K562 (cell line): ENCODE results near the gene MRPL10. TPM values are rescaled to one million over a fixed set of nuclear protein-coding genes. Genes with fewer than 3 reads are reported as not detected.

Experiments
- ATAC-seq: fragments of 200-7000 bp; cut with Tn5 transposase; 3 replicates; pipeline ENCODE4 v1.9.1; 2020; ENCODE audit warnings: moderate library complexity
- BruUV-seq: library from RNA; stranded (reverse); fragments of 400-500 nt; replicated peaks from 2 replicates; lab custom pipeline; 2021; lab: Mats Ljungman, UMichigan
- CTCF ChIA-PET: fragments of 300-600 bp; formaldehyde crosslinking; extraction: SDS; loops from one replicate; lab custom pipeline; 2021; ENCODE audit warnings: low intra/inter-chr PET ratio; lab: Yijun Ruan, JAX
- POLR2A ChIA-PET: fragments of 300-600, 350-650 bp; sonication (Branson Sonifier 250); formaldehyde crosslinking; extraction: SDS; loops from one replicate; lab custom pipeline; 2021; ENCODE audit warnings: antibody characterized with exemption, inconsistent platforms; lab: Yijun Ruan, JAX
- DNase-seq, 4 experiments: peaks; one replicate each; pipeline versions ENCODE4 v3.0.0 to v3.0.0-alpha.2; 2011 to 2018; ENCODE audit warnings: low spot score in 3 of 4, mixed read lengths in 3 of 4; ENCODE audit errors: extremely low read depth in 1 of 4
- FAIRE-seq: peaks from 2 replicates; lab custom pipeline; 2011; peaks lifted over from hg19 to GRCh38; lab: Jason Lieb, UNC
- H2AFZ ChIP-seq: 2 replicates; pipeline ENCODE4 v1.6.0; 2011; ENCODE audit warnings: low read depth, low read length, control low read depth, inconsistent platforms
- H3K27ac ChIP-seq: fragments of 200-600 bp; 3 replicates; pipeline ENCODE4 v1.8.0; 2011; ENCODE audit warnings: low read depth, mild to moderate bottlenecking, control low read depth, inconsistent platforms, low read length, moderate library complexity, mixed read lengths; ENCODE audit errors: extremely low read depth
- H3K27me3 ChIP-seq, 2 experiments: fragments of 300-600 bp in 1 of 2; 2 replicates in 1 of 2; 3 replicates in 1 of 2; pipeline versions ENCODE4 v1.6.0 to v1.8.0; 2011; ENCODE audit warnings: inconsistent platforms in 2 of 2, low read length in 2 of 2, mild to moderate bottlenecking in 1 of 2, mixed read lengths in 1 of 2, moderate library complexity in 1 of 2; ENCODE audit not compliant: control insufficient read depth in 2 of 2, insufficient read depth in 2 of 2
- H3K36me3 ChIP-seq: fragments of 300-600 bp; 3 replicates; pipeline ENCODE4 v1.8.0; 2011; ENCODE audit warnings: mild to moderate bottlenecking, low read length, inconsistent platforms; ENCODE audit not compliant: control insufficient read depth, insufficient read depth
- H3K4me1 ChIP-seq, 2 experiments: fragments of 200-600 bp in 1 of 2; replicated peaks in 1 of 2; 2 replicates in 1 of 2; 3 replicates in 1 of 2; pipeline versions ENCODE4 v1.5.1 to v1.8.0; 2011; ENCODE audit warnings: inconsistent platforms in 2 of 2, low read length in 2 of 2, mild to moderate bottlenecking in 1 of 2, mixed read lengths in 1 of 2, moderate library complexity in 1 of 2; ENCODE audit not compliant: control insufficient read depth in 2 of 2, insufficient read depth in 2 of 2
- H3K4me2 ChIP-seq: 2 replicates; pipeline ENCODE4 v1.6.1; 2011; ENCODE audit warnings: low read length, control low read depth, inconsistent platforms, mixed read lengths; ENCODE audit not compliant: insufficient read depth
- H3K4me3 ChIP-seq: fragments of 200-600 bp; sonication (generic), shearing (Covaris generic); 2 replicates; pipeline ENCODE4 v1.5.1; 2016; ENCODE audit warnings: control low read depth, inconsistent platforms
- H3K79me2 ChIP-seq: fragments of 200-600 bp; 3 replicates; pipeline ENCODE4 v1.8.0; 2011; ENCODE audit warnings: low read length, inconsistent platforms; ENCODE audit not compliant: control insufficient read depth, insufficient read depth
- H3K9ac ChIP-seq, 2 experiments: 2 replicates each; pipeline versions ENCODE4 v1.6.0 to v1.6.1; 2011; ENCODE audit warnings: low read depth in 2 of 2, low read length in 2 of 2, control low read depth in 1 of 2, inconsistent platforms in 1 of 2, mild to moderate bottlenecking in 1 of 2, mixed read lengths in 1 of 2; ENCODE audit not compliant: insufficient read depth in 1 of 2
- H3K9me1 ChIP-seq: one replicate; pipeline ENCODE4 v1.6.0; 2011; ENCODE audit warnings: inconsistent platforms, mild to moderate bottlenecking, low read length, moderate library complexity; ENCODE audit not compliant: control insufficient read depth, insufficient read depth
- H3K9me3 ChIP-seq: replicated peaks from 2 replicates; pipeline ENCODE4 v1.5.1; 2011; ENCODE audit warnings: low read depth, low read length, inconsistent platforms; ENCODE audit not compliant: control insufficient read depth, insufficient read depth
- H4K20me1 ChIP-seq: replicated peaks from 2 replicates; pipeline ENCODE4 v1.6.1; 2011; ENCODE audit warnings: low read length, inconsistent platforms, mixed read lengths; ENCODE audit not compliant: control insufficient read depth, insufficient read depth
- CTBP1 ChIP-seq: fragments of 450-650 bp; IDR thresholded peaks from 2 replicates; pipeline ENCODE4 v1.6.1; 2016; ENCODE audit warnings: borderline replicate concordance
- DPF2 ChIP-seq: fragments of 450-650 bp; IDR thresholded peaks from 2 replicates; pipeline ENCODE4 v1.6.1; 2016
- HDAC1 ChIP-seq, 2 experiments: fragments of 450-650 bp; IDR thresholded peaks; 2 replicates each; pipeline ENCODE4 v1.6.1; 2016 to 2017; ENCODE audit warnings: inconsistent platforms in 1 of 2, mild to moderate bottlenecking in 1 of 2, moderate library complexity in 1 of 2
- KDM1A ChIP-seq, 2 experiments: fragments of 450-650 bp; IDR thresholded peaks; 2 replicates each; pipeline ENCODE4 v1.6.1; 2016; ENCODE audit warnings: mild to moderate bottlenecking in 2 of 2
- KLF10 ChIP-seq: fragments of 250-450 bp; sonication (Bioruptor Pico); IDR thresholded peaks from 2 replicates; pipeline ENCODE4 v1.6.1; 2021; ENCODE audit warnings: matching md5 sums
- KLF16 ChIP-seq: IDR thresholded peaks from 2 replicates; pipeline ENCODE4 v1.6.1; 2016; ENCODE audit warnings: antibody characterized with exemption
- PHB2 ChIP-seq: fragments of 450-650 bp; IDR thresholded peaks from 2 replicates; pipeline ENCODE4 v1.6.1; 2017; ENCODE audit warnings: low read depth
- SPI1 ChIP-seq: IDR thresholded peaks from 2 replicates; pipeline ENCODE4 v1.6.1; 2011; ENCODE audit warnings: low read depth, low read length, control low read depth, borderline replicate concordance
- WGBS: fragments of 100-300 bp; shearing (Covaris generic); methylation state at CpG from one replicate; pipeline ENCODE4 v1.1.6; 2016; ENCODE audit warnings: low coverage, mixed read lengths; ENCODE audit not compliant: insufficient coverage; ENCODE audit errors: missing lambda C conversion rate; 5-methylcytosine and 5-hydroxymethylcytosine counted together
- in situ Hi-C: fragments of 300-500 bp; cut with MboI; formaldehyde crosslinking; loops from 4 replicates; pipeline ENCODE4 v1.15.0; 2018; ENCODE audit warnings: inconsistent platforms, mixed read lengths
- intact Hi-C: fragments of 100-400 bp; cut with micrococcal nuclease; formaldehyde crosslinking; loops from 2 replicates; pipeline ENCODE4 v1.14.2; 2022
- polyA plus RNA-seq, 8 experiments: library from polyadenylated mRNA; depleted of rRNA in 4 of 8; stranded (reverse) in 5 of 8; unstranded in 3 of 8; fragments of >200 nt; fragmentation: Nextera tagmentation in 2 of 8; fragmentation: Illumina TruSeq in 1 of 8; extraction: Ambion mirVana in 2 of 8; extraction: Trizol in 1 of 8; gene quantifications; 2 replicates each; pipeline versions ENCODE4 v1.2.1 to v1.2.3, GENCODE V29; 2011 to 2014; ENCODE audit warnings: inconsistent platforms in 1 of 8, missing spikeins in 1 of 8
- total RNA-seq, 7 experiments: library from RNA; depleted of rRNA in 6 of 7; stranded (reverse); fragments of >200 nt in 6 of 7; fragmentation: Illumina TruSeq in 2 of 7; extraction: Trizol in 2 of 7; gene quantifications; 2 replicates each; pipeline versions ENCODE4 v1.2.1 to v1.2.3, GENCODE V29; 2011 to 2021; ENCODE audit warnings: low replicate concordance in 1 of 7

The MRPL10 gene
- total and polyA plus RNA-seq, 9 of the 15 experiments (the other 6 are each of a cell fraction or from before 2014, with no cell fraction given): 27.8 to 105 (median 67.3) TPM

- FAIRE-seq: peak; percentile 23
- Histone ChIP-seq H3K9me3 (no peaks in the 10 kb centered on the region), H3K9ac (peak overlapping the region; percentile 10 to 32; a peak in 1 of 4 replicates), H2AFZ (0 out of 2 replicates have a peak overlapping the region, but pooled peaks have one; percentile 15), H3K9me1 (no peaks in the 10 kb centered on the region), H3K27me3 (no peaks in the 10 kb centered on the region), H3K4me2 (peak overlapping the region; percentile 21; the same call in 1 of the 2 replicates), H3K79me2 (no peaks in the 10 kb centered on the region), H4K20me1 (no peaks in the 10 kb centered on the region), H3K4me3 (no peak overlapping the region), H3K4me1 (peaks cover 56 to 68% of the 10 kb centered on the region in 2 experiments), H3K27ac (no peak overlapping the region), H3K36me3 (no peaks in the 10 kb centered on the region)
- no peak for ATAC-seq
- peak in 2 of 4 experiments; percentile 51 to 57 for DNase-seq
- ChIA-PET POLR2A (interaction anchor here (0.7 to 1.5 kb wide), 2 partner anchors 25 to 26 kb away, joined by 3 to 11 read pairs; partner anchors contain the start of gene SP2), CTCF (no interaction called here)
- 0% methylated on average over 1 of the region's 1 CpG for WGBS
- BruUV-seq: no TSS peak
- TF ChIP-seq HDAC1 (IDR thresholded peaks at IDR 0.05): 0 out of 4 replicates have a peak, but pooled peaks of 1 of the 2 experiments have one; percentile 26
- no peak for TF ChIP-seq KLF10 (CRISPR knock-in tag)
- 0 out of 4 replicates have a peak, but pooled peaks have one; percentile 11 to 30 for TF ChIP-seq KDM1A (IDR thresholded peaks at IDR 0.05)
- 0 out of 2 replicates have a peak, but pooled peaks have one; percentile 15 for TF ChIP-seq DPF2
- no peak for TF ChIP-seq PHB2
- intact Hi-C loops (no loop called here), in situ Hi-C loops (no loop called here)
These were observed 38.7 kb upstream of the MRPL10 start for GRCh38 chr17:47870056-47870455.

- in situ Hi-C loops: no loop called here
- FAIRE-seq: no peak
- Histone ChIP-seq H3K36me3 (no peaks in the 10 kb centered on the region), H3K9ac (no peak overlapping the region), H3K79me2 (no peaks in the 10 kb centered on the region), H3K4me2 (no peak overlapping the region)
- WGBS: 28% methylated on average over 2 of the region's 2 CpGs
- POLR2A ChIA-PET: interaction anchor here (0.6 to 1.5 kb wide), 3 partner anchors 9 to 27 kb away, joined by 3 read pairs; partner anchors contain the start of genes SP2 and SP6
- TF ChIP-seq SPI1 (peak; percentile 40; the same call in 1 of the 2 replicates), KLF16 (no peak), CTBP1 (peak; percentile 38; the same call in 1 of the 2 replicates)
- TF ChIP-seq, all 486 proteins: peak for 2
- intact Hi-C loops: no loop called here
- H3K4me3 ChIP-seq: no peak overlapping the region
- ATAC-seq (no peak), DNase-seq (peak in 2 of 4 experiments; percentile 45 to 48)
- peaks cover 59 to 69% of the 10 kb centered on the region in 2 experiments for H3K4me1 ChIP-seq
- H3K27me3 ChIP-seq: no peaks in the 10 kb centered on the region
- H3K27ac ChIP-seq: no peak overlapping the region
- CTCF ChIA-PET: no interaction called here
- BruUV-seq: no TSS peak
- no peaks in the 10 kb centered on the region for H3K9me1 ChIP-seq
- H3K9me3 ChIP-seq: no peaks in the 10 kb centered on the region
- H4K20me1 ChIP-seq: no peaks in the 10 kb centered on the region
- H2AFZ ChIP-seq: peak overlapping the region; percentile 42; the same call in 1 of the 2 replicates
These were observed 37.8 kb upstream of the MRPL10 start for GRCh38 chr17:47869114-47869513.
